Measurements from ENCODE around the gene GUK1. TPM values are rescaled to one million over a fixed set of nuclear protein-coding genes. Genes with fewer than 3 reads are reported as not detected.

The GUK1 gene
- total RNA-seq, 4 donors from 2014 or later = 206 to 232 (median 224) TPM

- Histone ChIP-seq H3K36me3 (peaks cover 0 to 48% (median 0%) of the 10 kb centered on the region in 3 donors), H3K4me1 (peaks cover 4 to 30% (median 7%) of the 10 kb centered on the region in 4 donors), H3K4me3 (no peak overlapping the region), H3K27ac (no peak overlapping the region), H3K27me3 (no peaks in the 10 kb centered on the region), H3K9me3 (no peaks in the 10 kb centered on the region)
- no peak for TF ChIP-seq POLR2A (IDR thresholded peaks at IDR 0.05)
- DNase-seq = peak in 1 of 3 donors; percentile 40
Observed at GRCh38 chr1:228098323-228098931, 41.7 kb upstream of the GUK1 start.

- H3K36me3 ChIP-seq = peaks cover 0 to 48% (median 0%) of the 10 kb centered on the region in 3 donors
- H3K27ac ChIP-seq = no peak overlapping the region
- H3K4me1 ChIP-seq = peaks cover 4 to 38% (median 8%) of the 10 kb centered on the region in 4 donors
- H3K27me3 ChIP-seq = no peaks in the 10 kb centered on the region
- H3K9me3 ChIP-seq = no peaks in the 10 kb centered on the region
- no peak overlapping the region for H3K4me3 ChIP-seq
- TF ChIP-seq POLR2A (IDR thresholded peaks at IDR 0.05) (no peak), CTCF (IDR thresholded peaks at IDR 0.05) (no peak)
- no peak for DNase-seq
Observed at GRCh38 chr1:228099331-228099732, 40.7 kb upstream of the GUK1 start.

GRCh38 chr1:228100822-228101613, 39.1 kb upstream of the GUK1 start:
- peak overlapping the region in 2 of 4 donors; percentile 79 to 83 for H3K4me3 ChIP-seq
- DNase-seq = no peak
- peak overlapping the region in 2 of 4 donors; percentile 92 to 94 for H3K27ac ChIP-seq
- H3K27me3 ChIP-seq = no peaks in the 10 kb centered on the region
- H3K4me1 ChIP-seq = peaks cover 4 to 31% (median 8%) of the 10 kb centered on the region in 4 donors
- H3K9me3 ChIP-seq = no peaks in the 10 kb centered on the region
- no peak for TF ChIP-seq CTCF (IDR thresholded peaks at IDR 0.05)
- H3K36me3 ChIP-seq = peaks cover 0 to 53% (median 0%) of the 10 kb centered on the region in 3 donors

- H3K4me1 ChIP-seq = peaks cover 4 to 25% (median 8%) of the 10 kb centered on the region in 4 donors
- TF ChIP-seq CTCF (IDR thresholded peaks at IDR 0.05) (no peak), POLR2A (IDR thresholded peaks at IDR 0.05) (no peak)
- H3K36me3 ChIP-seq = peaks cover 0 to 53% (median 0%) of the 10 kb centered on the region in 3 donors
- no peaks in the 10 kb centered on the region for H3K27me3 ChIP-seq
- DNase-seq = no peak
- H3K27ac ChIP-seq = peak overlapping the region; percentile 92 to 94 (median 92)
- peak overlapping the region; percentile 79 to 92 (median 82) for H3K4me3 ChIP-seq
- no peaks in the 10 kb centered on the region for H3K9me3 ChIP-seq
Observed at GRCh38 chr1:228101614-228101993, 38.5 kb upstream of the GUK1 start.

- H3K9me3 ChIP-seq = no peaks in the 10 kb centered on the region
- peak in 3 of 6 experiments; percentile 14 to 31 (median 16) for TF ChIP-seq CTCF (IDR thresholded peaks at IDR 0.05)
- no peak for TF ChIP-seq POLR2A (IDR thresholded peaks at IDR 0.05)
- peaks cover 0 to 51% (median 0%) of the 10 kb centered on the region in 3 donors for H3K36me3 ChIP-seq
- peak overlapping the region; percentile 92 to 94 (median 92) for H3K27ac ChIP-seq
- H3K4me1 ChIP-seq = peaks cover 4 to 21% (median 8%) of the 10 kb centered on the region in 4 donors
- no peaks in the 10 kb centered on the region for H3K27me3 ChIP-seq
- DNase-seq = peak; percentile 58 to 79 (median 77)
- peak overlapping the region; percentile 79 to 92 (median 82) for H3K4me3 ChIP-seq
Observed at GRCh38 chr1:228101994-228102790, 37.9 kb upstream of the GUK1 start.

Measured in Peyer's patch (tissue), 4 donors.